Amniotic epithelial cell (primary cell): Measurements from ENCODE around the gene INKA2.
"Not testable (repeated sequence)": the region's sequence is repeated elsewhere in the genome, so short reads cannot be mapped to it uniquely, and the experiment has no call there.

Experiments
- DNase-seq: peaks from one replicate; pipeline ENCODE4 v3.0.0-alpha.2; 2010; ENCODE audit warnings: low read depth

INKA2 gene

GRCh38 chr1:111750856-111751255 lies 11.7 kb upstream of the INKA2 start:
- DNase-seq, result no peak

- DNase-seq, result no peak
Observed at GRCh38 chr1:111749628-111750027, 10.4 kb upstream of the INKA2 start.

GRCh38 chr1:111747947-111748346 lies 8.8 kb upstream of the INKA2 start:
- DNase-seq, result no peak

GRCh38 chr1:111747282-111747734 lies 8.1 kb upstream of the INKA2 start:
- DNase-seq, result peak; percentile 77

GRCh38 chr1:111746614-111746999 lies 7.4 kb upstream of the INKA2 start:
- no peak for DNase-seq

- no peak for DNase-seq
Observed at GRCh38 chr1:111745675-111746613, 6.7 kb upstream of the INKA2 start.

- DNase-seq, result peak; percentile 89
Observed at GRCh38 chr1:111743679-111744101, 4.5 kb upstream of the INKA2 start.

- DNase-seq, result no peak
Observed at GRCh38 chr1:111742938-111743549, 3.8 kb upstream of the INKA2 start.

GRCh38 chr1:111742292-111742691 lies 3.1 kb upstream of the INKA2 start:
- DNase-seq, result not testable (repeated sequence)

- DNase-seq, result peak; percentile 52
Observed at GRCh38 chr1:111739925-111740765, 950 bp upstream of the INKA2 start.

- DNase-seq, result peak; percentile 65
Observed at GRCh38 chr1:111738436-111739193, 580 bp downstream of the INKA2 start.

GRCh38 chr1:111738133-111738435 lies 1.1 kb downstream of the INKA2 start:
- DNase-seq, result no peak

GRCh38 chr1:111737216-111738132 lies 1.7 kb downstream of the INKA2 start:
- no peak for DNase-seq

GRCh38 chr1:111736548-111737215 lies 2.5 kb downstream of the INKA2 start:
- DNase-seq, result no peak

- DNase-seq, result no peak
Observed at GRCh38 chr1:111735858-111736544, 3.2 kb downstream of the INKA2 start.

GRCh38 chr1:111735321-111735720 lies 3.9 kb downstream of the INKA2 start:
- DNase-seq, result no peak

GRCh38 chr1:111734856-111735255 lies 4.3 kb downstream of the INKA2 start:
- DNase-seq, result no peak

GRCh38 chr1:111734426-111734825 lies 4.8 kb downstream of the INKA2 start:
- DNase-seq, result no peak

- no peak for DNase-seq
Observed at GRCh38 chr1:111733992-111734341, 5.2 kb downstream of the INKA2 start.
